GM12872 (cell line): ENCODE data around the gene TMCC2.

Source experiments
- TF ChIP-seq, protein P1 (sequence below): IDR thresholded peaks from 3 replicates; pipeline ENCODE4 v1.5.1; 2011; ENCODE audit warnings: low read depth, mild to moderate bottlenecking, low read length, moderate library complexity; ENCODE audit not compliant: insufficient read depth

The TMCC2 gene

GRCh38 chr1:205301842-205302588, 74.3 kb downstream of the TMCC2 start:
- TF ChIP-seq, protein P1, sequence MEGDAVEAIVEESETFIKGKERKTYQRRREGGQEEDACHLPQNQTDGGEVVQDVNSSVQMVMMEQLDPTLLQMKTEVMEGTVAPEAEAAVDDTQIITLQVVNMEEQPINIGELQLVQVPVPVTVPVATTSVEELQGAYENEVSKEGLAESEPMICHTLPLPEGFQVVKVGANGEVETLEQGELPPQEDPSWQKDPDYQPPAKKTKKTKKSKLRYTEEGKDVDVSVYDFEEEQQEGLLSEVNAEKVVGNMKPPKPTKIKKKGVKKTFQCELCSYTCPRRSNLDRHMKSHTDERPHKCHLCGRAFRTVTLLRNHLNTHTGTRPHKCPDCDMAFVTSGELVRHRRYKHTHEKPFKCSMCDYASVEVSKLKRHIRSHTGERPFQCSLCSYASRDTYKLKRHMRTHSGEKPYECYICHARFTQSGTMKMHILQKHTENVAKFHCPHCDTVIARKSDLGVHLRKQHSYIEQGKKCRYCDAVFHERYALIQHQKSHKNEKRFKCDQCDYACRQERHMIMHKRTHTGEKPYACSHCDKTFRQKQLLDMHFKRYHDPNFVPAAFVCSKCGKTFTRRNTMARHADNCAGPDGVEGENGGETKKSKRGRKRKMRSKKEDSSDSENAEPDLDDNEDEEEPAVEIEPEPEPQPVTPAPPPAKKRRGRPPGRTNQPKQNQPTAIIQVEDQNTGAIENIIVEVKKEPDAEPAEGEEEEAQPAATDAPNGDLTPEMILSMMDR = no peak

GRCh38 chr1:205303247-205303888, 75.6 kb downstream of the TMCC2 start:
- TF ChIP-seq, protein P1 = no peak

- TF ChIP-seq, protein P1 = no peak
Measured at GRCh38 chr1:205304046-205304694, 76.4 kb downstream of the TMCC2 start.

GRCh38 chr1:205304695-205305070, 76.9 kb downstream of the TMCC2 start:
- TF ChIP-seq, protein P1 = no peak

DNA sequence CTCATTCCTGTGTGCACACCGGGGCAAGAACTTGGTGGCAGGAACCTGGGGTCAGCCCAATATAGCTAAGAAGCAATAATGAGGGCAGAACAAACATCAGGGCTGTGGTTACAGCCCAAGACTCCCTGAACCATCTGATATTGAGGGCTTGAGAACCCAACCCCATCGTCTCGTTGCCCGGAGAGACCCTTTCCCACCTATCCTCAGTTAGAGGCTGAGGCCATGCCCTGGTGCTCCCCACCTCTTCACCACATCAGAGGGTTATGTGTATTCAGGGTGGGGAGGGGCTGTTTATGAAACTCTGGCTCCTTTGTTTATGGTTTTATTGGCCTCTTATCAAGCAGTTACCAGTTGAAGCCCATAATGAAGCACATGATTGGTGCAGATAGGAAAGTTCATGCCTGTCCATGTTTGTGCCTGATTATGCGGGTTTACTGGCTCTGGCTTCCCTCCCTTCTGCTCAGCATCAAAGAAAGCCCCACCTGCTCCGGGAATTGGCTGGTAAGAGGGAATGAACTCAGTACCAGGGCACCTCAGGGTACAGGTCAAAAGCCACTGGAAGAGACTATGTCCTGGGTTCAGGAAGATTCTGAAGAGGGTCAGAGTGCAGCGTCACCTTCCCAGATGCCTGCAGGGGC, 79.3 kb downstream of the TMCC2 start:
- TF ChIP-seq, protein P1 = no peak

- TF ChIP-seq, protein P1 = no peak
Measured at GRCh38 chr1:205309741-205310140, 82.0 kb downstream of the TMCC2 start.
